Ishikawa (cell line): ENCODE data around the gene SCGB3A2.

Source experiments
- CEBPB ChIP-seq: IDR thresholded peaks from 2 replicates; pipeline ENCODE4 v1.6.1; 2012
- CREB1 ChIP-seq: IDR thresholded peaks from 2 replicates; pipeline ENCODE4 v1.6.1; 2012; ENCODE audit warnings: low read depth
- EGR1 ChIP-seq: IDR thresholded peaks from 2 replicates; pipeline ENCODE4 v1.6.1; 2012
- EP300 ChIP-seq: IDR thresholded peaks from 2 replicates; pipeline ENCODE4 v1.6.1; 2012; ENCODE audit warnings: borderline replicate concordance
- FOXM1 ChIP-seq: IDR thresholded peaks from 2 replicates; pipeline ENCODE4 v1.6.1; 2012; ENCODE audit warnings: low read depth, borderline replicate concordance
- NFIC ChIP-seq: IDR thresholded peaks from 2 replicates; pipeline ENCODE4 v1.6.1; 2012
- RAD21 ChIP-seq: IDR thresholded peaks from 2 replicates; pipeline ENCODE4 v1.6.1; 2012; ENCODE audit warnings: low read depth
- TAF1 ChIP-seq: IDR thresholded peaks from 2 replicates; pipeline ENCODE4 v1.6.1; 2012; ENCODE audit warnings: low read depth, mild to moderate bottlenecking
- YY1 ChIP-seq: IDR thresholded peaks from 2 replicates; pipeline ENCODE4 v1.6.1; 2012; ENCODE audit warnings: low read depth
- TF ChIP-seq, protein P1 (sequence below): IDR thresholded peaks from 2 replicates; pipeline ENCODE4 v1.6.1; 2012; ENCODE audit warnings: low read depth, mild to moderate bottlenecking
- TF ChIP-seq, protein P2 (sequence below): IDR thresholded peaks from 2 replicates; pipeline ENCODE4 v1.6.1; 2012

DNA sequence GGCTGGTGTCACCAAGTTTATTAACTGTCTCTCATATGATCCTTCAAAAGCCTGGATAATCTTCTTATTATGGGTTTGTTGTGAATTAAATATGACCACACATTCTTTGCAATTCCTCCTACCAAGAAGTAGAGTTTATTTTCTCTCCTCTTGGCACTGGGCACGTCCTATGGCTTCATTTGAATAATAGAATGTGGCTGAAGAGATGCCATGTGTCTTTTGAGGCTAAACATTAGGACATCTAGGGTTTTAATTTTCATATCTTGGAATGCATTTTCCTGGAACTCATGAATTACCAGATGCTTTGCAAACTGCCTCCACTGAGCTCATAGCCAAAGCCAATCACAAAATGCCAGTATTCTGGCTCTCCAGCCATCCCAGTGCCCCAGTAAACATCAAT lies 19.9 kb upstream of the SCGB3A2 start:
- TF ChIP-seq, protein P1, sequence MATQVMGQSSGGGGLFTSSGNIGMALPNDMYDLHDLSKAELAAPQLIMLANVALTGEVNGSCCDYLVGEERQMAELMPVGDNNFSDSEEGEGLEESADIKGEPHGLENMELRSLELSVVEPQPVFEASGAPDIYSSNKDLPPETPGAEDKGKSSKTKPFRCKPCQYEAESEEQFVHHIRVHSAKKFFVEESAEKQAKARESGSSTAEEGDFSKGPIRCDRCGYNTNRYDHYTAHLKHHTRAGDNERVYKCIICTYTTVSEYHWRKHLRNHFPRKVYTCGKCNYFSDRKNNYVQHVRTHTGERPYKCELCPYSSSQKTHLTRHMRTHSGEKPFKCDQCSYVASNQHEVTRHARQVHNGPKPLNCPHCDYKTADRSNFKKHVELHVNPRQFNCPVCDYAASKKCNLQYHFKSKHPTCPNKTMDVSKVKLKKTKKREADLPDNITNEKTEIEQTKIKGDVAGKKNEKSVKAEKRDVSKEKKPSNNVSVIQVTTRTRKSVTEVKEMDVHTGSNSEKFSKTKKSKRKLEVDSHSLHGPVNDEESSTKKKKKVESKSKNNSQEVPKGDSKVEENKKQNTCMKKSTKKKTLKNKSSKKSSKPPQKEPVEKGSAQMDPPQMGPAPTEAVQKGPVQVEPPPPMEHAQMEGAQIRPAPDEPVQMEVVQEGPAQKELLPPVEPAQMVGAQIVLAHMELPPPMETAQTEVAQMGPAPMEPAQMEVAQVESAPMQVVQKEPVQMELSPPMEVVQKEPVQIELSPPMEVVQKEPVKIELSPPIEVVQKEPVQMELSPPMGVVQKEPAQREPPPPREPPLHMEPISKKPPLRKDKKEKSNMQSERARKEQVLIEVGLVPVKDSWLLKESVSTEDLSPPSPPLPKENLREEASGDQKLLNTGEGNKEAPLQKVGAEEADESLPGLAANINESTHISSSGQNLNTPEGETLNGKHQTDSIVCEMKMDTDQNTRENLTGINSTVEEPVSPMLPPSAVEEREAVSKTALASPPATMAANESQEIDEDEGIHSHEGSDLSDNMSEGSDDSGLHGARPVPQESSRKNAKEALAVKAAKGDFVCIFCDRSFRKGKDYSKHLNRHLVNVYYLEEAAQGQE = no peak
- TF ChIP-seq RAD21 (no peak), FOXM1 (no peak), EP300 (no peak), TAF1 (no peak), NFIC (no peak), CEBPB (no peak), CREB1 (no peak), YY1 (no peak), EGR1 (no peak)
- TF ChIP-seq, protein P2, sequence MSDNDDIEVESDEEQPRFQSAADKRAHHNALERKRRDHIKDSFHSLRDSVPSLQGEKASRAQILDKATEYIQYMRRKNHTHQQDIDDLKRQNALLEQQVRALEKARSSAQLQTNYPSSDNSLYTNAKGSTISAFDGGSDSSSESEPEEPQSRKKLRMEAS = no peak
